Naive thymus-derived CD4-positive, alpha-beta T cell (primary cell): ENCODE results near the gene MYO16. TPM values are rescaled to one million over a fixed set of nuclear protein-coding genes. Genes with fewer than 3 reads are reported as not detected.

ENCODE experiments used
- ATAC-seq: fragments of 150-1000 bp; cut with Tn5 transposase; 2 replicates; pipeline ENCODE4 v1.10.0; 2021; ENCODE audit warnings: mild to moderate bottlenecking, moderate library complexity
- CTCF ChIA-PET: fragments of 350-600 bp; sonication (Branson Sonifier 250); formaldehyde crosslinking; loops from one replicate; lab custom pipeline; 2021; ENCODE audit warnings: antibody characterized with exemption; lab: Charles Lee
- POLR2A ChIA-PET: fragments of 350-600 bp; sonication (Branson Sonifier 250); formaldehyde crosslinking; loops from one replicate; lab custom pipeline; 2021; ENCODE audit warnings: antibody characterized with exemption, inconsistent platforms; lab: Charles Lee
- DNase-seq, 9 donors: peaks; one replicate each; pipeline versions ENCODE4 v3.0.0 to v3.0.0-alpha.2; 2020 to 2022; ENCODE audit warnings: mixed read lengths in 1 of 9
- H3K27ac ChIP-seq: one replicate; pipeline ENCODE4 v1.7.0; 2013; ENCODE audit warnings: mild to moderate bottlenecking, low read depth, low read length, moderate library complexity
- H3K27me3 ChIP-seq, 2 donors: one replicate each; pipeline ENCODE4 v1.7.0; 2013; ENCODE audit warnings: low read length in 2 of 2, mild to moderate bottlenecking in 2 of 2, moderate library complexity in 2 of 2; ENCODE audit not compliant: control insufficient read depth in 2 of 2, insufficient read depth in 2 of 2
- H3K36me3 ChIP-seq, 3 experiments: 1 replicate in 2 of 3; 2 replicates in 1 of 3; pipeline ENCODE4 v1.7.0; 2013; ENCODE audit warnings: low read length in 3 of 3, mild to moderate bottlenecking in 3 of 3, moderate library complexity in 1 of 3; ENCODE audit not compliant: insufficient read depth in 3 of 3, control insufficient read depth in 2 of 3
- H3K4me1 ChIP-seq, 2 donors: one replicate each; pipeline ENCODE4 v1.7.0; 2013; ENCODE audit warnings: low read length in 2 of 2, mild to moderate bottlenecking in 2 of 2, moderate library complexity in 1 of 2; ENCODE audit not compliant: control insufficient read depth in 2 of 2, insufficient read depth in 2 of 2
- H3K4me3 ChIP-seq: 2 replicates; pipeline ENCODE4 v1.7.0; 2013; ENCODE audit warnings: mild to moderate bottlenecking, low read length
- H3K9me3 ChIP-seq, 3 experiments: 1 replicate in 2 of 3; 2 replicates in 1 of 3; pipeline ENCODE4 v1.7.0; 2013; ENCODE audit warnings: low read length in 3 of 3; ENCODE audit not compliant: control insufficient read depth in 2 of 3
- H3K27ac Mint-ChIP-seq, 9 donors: one replicate each; pipeline ENCODE4 v1.8.0; 2020 to 2022; ENCODE audit warnings: mixed read lengths in 9 of 9, mild to moderate bottlenecking in 8 of 9, moderate library complexity in 5 of 9, inconsistent platforms in 2 of 9
- H3K27me3 Mint-ChIP-seq, 5 donors: one replicate each; pipeline ENCODE4 v1.8.0; 2021 to 2022; ENCODE audit warnings: mixed read lengths in 5 of 5, mild to moderate bottlenecking in 1 of 5
- H3K36me3 Mint-ChIP-seq, 5 donors: one replicate each; pipeline ENCODE4 v1.8.0; 2020 to 2022; ENCODE audit warnings: mixed read lengths in 5 of 5, mild to moderate bottlenecking in 3 of 5, inconsistent platforms in 1 of 5
- H3K4me1 Mint-ChIP-seq, 7 donors: one replicate each; pipeline ENCODE4 v1.8.0; 2020 to 2022; ENCODE audit warnings: mixed read lengths in 7 of 7, mild to moderate bottlenecking in 3 of 7, inconsistent platforms in 1 of 7
- H3K4me3 Mint-ChIP-seq, 10 donors: one replicate each; pipeline ENCODE4 v1.8.0; 2020 to 2022; ENCODE audit warnings: mild to moderate bottlenecking in 10 of 10, mixed read lengths in 10 of 10, moderate library complexity in 6 of 10, inconsistent platforms in 2 of 10
- H3K9me3 Mint-ChIP-seq, 11 donors: one replicate each; pipeline ENCODE4 v1.8.0; 2020 to 2022; ENCODE audit warnings: mixed read lengths in 11 of 11, mild to moderate bottlenecking in 4 of 11, inconsistent platforms in 1 of 11, moderate library complexity in 1 of 11
- intact Hi-C, 2 donors: fragments of 100-400 bp; cut with micrococcal nuclease; formaldehyde crosslinking; loops; one replicate each; pipeline ENCODE4 v1.15.1; 2023
- polyA plus RNA-seq, 2 donors: library from polyadenylated mRNA; unstranded; fragments of 300-500 nt; fragmentation: Illumina TruSeq; gene quantifications; one replicate each; pipeline ENCODE4 v1.2.3, GENCODE V29; 2021
- total RNA-seq, 6 experiments: library from RNA in 5 of 6; stranded (reverse) in 5 of 6; gene quantifications; 1 replicate in 5 of 6; 2 replicates in 1 of 6; pipeline ENCODE4 v1.2.3 and lab custom pipeline; 2021 to 2026

The MYO16 gene
- total and polyA plus RNA-seq, 7 experiments from 2014 or later, result 0.10 to 1.4 (median 1.4) TPM; not detected in 4

DNA sequence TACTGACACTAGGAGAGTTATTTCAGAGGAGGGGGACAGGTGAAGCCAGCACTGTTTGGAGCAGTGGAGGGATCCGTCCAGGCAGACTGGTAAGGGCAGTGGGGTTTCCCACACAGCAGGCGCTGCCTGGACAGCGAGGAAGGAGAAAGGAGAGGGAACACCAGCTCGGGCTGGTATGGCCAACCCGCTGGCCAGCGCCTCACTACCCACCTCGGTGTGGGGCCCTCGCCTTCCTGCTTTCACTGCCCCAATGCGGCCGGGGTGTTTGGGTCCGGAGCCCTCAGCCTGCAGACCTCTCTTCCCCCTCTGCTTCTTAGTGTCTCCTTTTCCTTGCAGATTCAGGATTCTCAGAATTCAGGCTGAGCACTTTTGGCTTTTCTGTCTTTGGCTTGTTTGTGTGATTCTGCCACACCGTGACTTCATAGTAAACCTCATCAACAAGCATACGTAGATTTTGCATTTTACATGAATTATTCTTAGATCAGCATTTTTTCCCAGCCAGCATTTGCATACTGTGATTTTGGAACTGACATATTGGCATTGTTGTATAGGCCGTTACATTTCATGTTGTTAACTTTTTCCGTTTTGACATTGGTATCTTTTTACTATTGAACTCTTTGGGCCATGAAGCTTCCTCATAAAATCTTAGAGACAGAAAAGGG lies 294.1 kb downstream of the MYO16 start:
- Mint-ChIP-seq H3K27ac (no peak overlapping the region), H3K36me3 (no peaks in the 10 kb centered on the region), H3K9me3 (no peaks in the 10 kb centered on the region), H3K27me3 (peaks cover 0 to 27% (median 0%) of the 10 kb centered on the region in 5 donors), H3K4me1 (no peaks in the 10 kb centered on the region), H3K4me3 (no peak overlapping the region)
- ATAC-seq (no peak), DNase-seq (no peak)
- no peaks in the 10 kb centered on the region for H3K36me3 ChIP-seq
- H3K9me3 ChIP-seq, result no peaks in the 10 kb centered on the region
- H3K27me3 ChIP-seq, result peaks cover 0 to 2% of the 10 kb centered on the region in 2 donors
- intact Hi-C loops, result no loop called here
- H3K4me3 ChIP-seq, result no peak overlapping the region
- no peak overlapping the region for H3K27ac ChIP-seq
- ChIA-PET CTCF (no interaction called here), POLR2A (no interaction called here)
- H3K4me1 ChIP-seq, result no peaks in the 10 kb centered on the region

DNA sequence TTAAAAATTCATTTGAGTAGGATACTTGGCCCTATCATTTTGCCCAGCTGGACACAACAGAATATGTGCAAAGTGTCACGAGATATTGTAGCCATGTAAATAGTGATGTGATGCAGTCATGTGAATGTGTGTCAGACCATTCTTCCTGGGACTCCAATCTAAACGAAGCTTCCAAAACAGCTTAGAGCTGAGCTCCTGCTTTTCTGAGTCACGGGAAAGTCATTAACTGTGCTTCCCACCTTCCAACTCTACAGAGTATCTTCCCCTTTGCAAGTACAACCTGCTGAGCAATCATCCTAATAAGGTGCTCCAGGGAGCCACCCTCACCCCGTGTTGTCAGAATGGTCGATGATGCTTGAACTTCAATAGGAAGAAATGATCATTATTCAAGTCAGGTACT lies 294.7 kb downstream of the MYO16 start:
- Histone ChIP-seq H3K9me3 (no peaks in the 10 kb centered on the region), H3K36me3 (no peaks in the 10 kb centered on the region), H3K4me1 (no peaks in the 10 kb centered on the region), H3K27ac (no peak overlapping the region), H3K27me3 (peaks cover 0 to 2% of the 10 kb centered on the region in 2 donors), H3K4me3 (no peak overlapping the region)
- H3K36me3 Mint-ChIP-seq, result no peaks in the 10 kb centered on the region
- H3K27ac Mint-ChIP-seq, result no peak overlapping the region
- DNase-seq (no peak), ATAC-seq (no peak)
- CTCF ChIA-PET, result no interaction called here
- H3K4me1 Mint-ChIP-seq, result no peaks in the 10 kb centered on the region
- peaks cover 0 to 27% (median under 1%) of the 10 kb centered on the region in 5 donors for H3K27me3 Mint-ChIP-seq
- H3K9me3 Mint-ChIP-seq, result no peaks in the 10 kb centered on the region
- H3K4me3 Mint-ChIP-seq, result no peak overlapping the region
- POLR2A ChIA-PET, result no interaction called here
- intact Hi-C loops, result no loop called here

DNA sequence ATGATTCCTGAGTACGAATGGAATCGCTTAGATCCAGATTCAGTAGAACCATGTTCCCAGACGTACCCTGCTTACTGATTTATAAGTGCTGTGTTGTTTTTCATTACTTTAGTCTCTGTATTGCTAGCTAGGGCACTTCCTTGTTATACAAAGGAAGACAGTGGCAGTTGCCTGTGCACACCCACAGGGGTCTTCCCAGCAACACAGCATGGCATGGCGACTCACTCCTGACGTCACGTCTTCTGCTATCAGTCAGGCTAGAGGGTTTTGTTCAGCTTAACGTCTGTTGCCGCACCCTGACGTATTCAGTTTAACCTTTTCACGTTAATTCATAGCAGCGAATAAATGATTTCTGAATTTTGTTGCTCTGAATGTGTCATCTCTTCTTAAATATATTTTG lies 295.1 kb downstream of the MYO16 start:
- Histone ChIP-seq H3K9me3 (no peaks in the 10 kb centered on the region), H3K4me3 (no peak overlapping the region), H3K4me1 (no peaks in the 10 kb centered on the region), H3K27me3 (peaks cover 0 to 2% of the 10 kb centered on the region in 2 donors), H3K36me3 (no peaks in the 10 kb centered on the region), H3K27ac (no peak overlapping the region)
- H3K27ac Mint-ChIP-seq, result no peak overlapping the region
- intact Hi-C loops, result no loop called here
- no peak for ATAC-seq
- H3K9me3 Mint-ChIP-seq, result no peaks in the 10 kb centered on the region
- DNase-seq, result no peak
- ChIA-PET CTCF (no interaction called here), POLR2A (no interaction called here)
- H3K4me1 Mint-ChIP-seq, result no peaks in the 10 kb centered on the region
- no peaks in the 10 kb centered on the region for H3K36me3 Mint-ChIP-seq
- H3K27me3 Mint-ChIP-seq, result peaks cover 0 to 27% (median 4%) of the 10 kb centered on the region in 5 donors
- no peak overlapping the region for H3K4me3 Mint-ChIP-seq

DNA sequence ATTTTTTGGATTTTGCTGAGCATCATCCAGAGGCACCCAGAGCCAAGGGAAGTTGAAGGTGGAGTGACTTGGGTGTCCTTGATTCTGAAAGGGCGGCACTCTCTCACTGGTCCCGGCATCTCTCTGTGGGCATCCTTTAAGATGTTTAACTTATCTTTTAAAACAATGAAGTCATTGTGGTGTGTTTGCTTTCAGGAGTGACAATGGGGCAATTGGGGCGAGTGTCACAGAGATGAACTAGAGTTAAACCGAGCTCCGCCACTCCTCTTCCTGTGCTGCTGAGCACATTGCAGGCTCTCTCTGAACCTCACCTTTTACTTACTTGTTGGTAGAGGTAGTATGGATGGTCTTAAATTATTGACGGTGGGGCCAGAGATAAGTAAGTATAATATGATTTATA lies 295.7 kb downstream of the MYO16 start:
- peaks cover 0 to 2% of the 10 kb centered on the region in 2 donors for H3K27me3 ChIP-seq
- ATAC-seq (no peak), DNase-seq (no peak)
- no peaks in the 10 kb centered on the region for H3K36me3 Mint-ChIP-seq
- intact Hi-C loops, result no loop called here
- peaks cover 0 to 27% (median 5%) of the 10 kb centered on the region in 5 donors for H3K27me3 Mint-ChIP-seq
- no peak overlapping the region for H3K27ac ChIP-seq
- H3K4me3 ChIP-seq, result no peak overlapping the region
- no peak overlapping the region for H3K27ac Mint-ChIP-seq
- no peaks in the 10 kb centered on the region for H3K4me1 Mint-ChIP-seq
- H3K4me1 ChIP-seq, result no peaks in the 10 kb centered on the region
- POLR2A ChIA-PET, result no interaction called here
- no peaks in the 10 kb centered on the region for H3K9me3 Mint-ChIP-seq
- no peaks in the 10 kb centered on the region for H3K9me3 ChIP-seq
- CTCF ChIA-PET, result no interaction called here
- no peak overlapping the region for H3K4me3 Mint-ChIP-seq
- no peaks in the 10 kb centered on the region for H3K36me3 ChIP-seq

GRCh38 chr13:108926862-108927261 lies 297.5 kb downstream of the MYO16 start:
- H3K9me3 Mint-ChIP-seq, result no peaks in the 10 kb centered on the region
- peaks cover 0 to 2% of the 10 kb centered on the region in 2 donors for H3K27me3 ChIP-seq
- H3K27me3 Mint-ChIP-seq, result peaks cover 0 to 20% (median 5%) of the 10 kb centered on the region in 5 donors
- ChIA-PET POLR2A (no interaction called here), CTCF (no interaction called here)
- H3K4me3 ChIP-seq, result no peak overlapping the region
- H3K4me3 Mint-ChIP-seq, result no peak overlapping the region
- no peak overlapping the region for H3K27ac Mint-ChIP-seq
- no peaks in the 10 kb centered on the region for H3K36me3 ChIP-seq
- no peaks in the 10 kb centered on the region for H3K4me1 ChIP-seq
- ATAC-seq (no peak), DNase-seq (no peak)
- no peaks in the 10 kb centered on the region for H3K9me3 ChIP-seq
- no peak overlapping the region for H3K27ac ChIP-seq
- intact Hi-C loops, result no loop called here
- H3K4me1 Mint-ChIP-seq, result no peaks in the 10 kb centered on the region
- H3K36me3 Mint-ChIP-seq, result no peaks in the 10 kb centered on the region

GRCh38 chr13:108927615-108928014 lies 298.2 kb downstream of the MYO16 start:
- Histone ChIP-seq H3K4me3 (no peak overlapping the region), H3K36me3 (no peaks in the 10 kb centered on the region), H3K4me1 (no peaks in the 10 kb centered on the region), H3K27me3 (peaks cover 0 to 2% of the 10 kb centered on the region in 2 donors), H3K9me3 (no peaks in the 10 kb centered on the region), H3K27ac (no peak overlapping the region)
- DNase-seq, result no peak
- ChIA-PET CTCF (no interaction called here), POLR2A (no interaction called here)
- Mint-ChIP-seq H3K27me3 (peaks cover 0 to 20% (median 5%) of the 10 kb centered on the region in 5 donors), H3K4me1 (no peaks in the 10 kb centered on the region), H3K9me3 (no peaks in the 10 kb centered on the region), H3K36me3 (no peaks in the 10 kb centered on the region), H3K4me3 (no peak overlapping the region), H3K27ac (no peak overlapping the region)
- no peak for ATAC-seq
- intact Hi-C loops, result no loop called here

DNA sequence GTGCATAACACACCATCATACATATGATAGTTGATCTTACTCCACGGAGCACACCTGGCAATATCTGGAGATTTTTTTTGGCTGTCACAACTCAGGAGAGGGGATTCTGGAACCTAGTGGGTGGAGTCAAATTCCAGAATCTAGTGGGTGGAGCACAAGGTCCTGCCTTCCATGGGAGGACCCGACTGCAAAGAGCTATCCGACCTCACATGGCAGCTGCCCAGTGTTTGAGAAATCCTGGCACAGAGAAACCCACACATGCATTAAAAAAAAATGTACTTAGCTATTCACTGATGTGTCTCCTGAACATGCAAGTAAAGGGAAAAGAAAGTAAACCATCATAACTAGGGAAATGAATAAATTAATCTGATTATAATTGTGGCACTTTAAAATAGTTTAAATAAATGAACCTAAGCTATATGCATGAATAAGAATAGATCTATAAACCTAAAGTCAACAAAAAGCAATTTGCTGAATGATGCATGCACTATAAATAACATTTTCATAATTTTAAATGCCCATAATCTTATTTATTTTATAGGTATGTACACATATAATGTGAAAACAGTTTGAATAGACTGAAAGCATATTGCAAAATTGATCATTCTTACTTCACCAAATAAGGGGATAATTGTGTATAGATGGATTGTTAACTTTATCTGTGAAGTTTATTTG lies 300.3 kb downstream of the MYO16 start:
- no peaks in the 10 kb centered on the region for H3K27me3 ChIP-seq
- H3K4me1 Mint-ChIP-seq, result no peaks in the 10 kb centered on the region
- intact Hi-C loops, result no loop called here
- no peaks in the 10 kb centered on the region for H3K36me3 ChIP-seq
- no peak for ATAC-seq
- H3K27ac Mint-ChIP-seq, result no peak overlapping the region
- POLR2A ChIA-PET, result no interaction called here
- H3K27ac ChIP-seq, result no peak overlapping the region
- H3K36me3 Mint-ChIP-seq, result no peaks in the 10 kb centered on the region
- CTCF ChIA-PET, result no interaction called here
- no peaks in the 10 kb centered on the region for H3K4me1 ChIP-seq
- no peak overlapping the region for H3K4me3 ChIP-seq
- no peaks in the 10 kb centered on the region for H3K9me3 ChIP-seq
- peaks cover 0 to 5% (median 0%) of the 10 kb centered on the region in 11 donors for H3K9me3 Mint-ChIP-seq
- H3K27me3 Mint-ChIP-seq, result peaks cover 0 to 24% (median 5%) of the 10 kb centered on the region in 5 donors
- no peak overlapping the region for H3K4me3 Mint-ChIP-seq
- DNase-seq, result no peak
